T-helper 1 cell treated with Interleukin-12 subunit alpha and Interleukin-12 subunit beta and Interleukin-4 antibody, amounts not matched to agents 30 μg/mL and 1 μg/mL, for 36 hours (primary cell): ENCODE results near the gene TXNDC5.
A peak's percentile ranks its signal among the peaks of the same experiment; 100 is the strongest.

Source experiments
- H3K27ac Mint-ChIP-seq: one replicate; pipeline ENCODE4 v1.8.0; 2021; ENCODE audit warnings: mild to moderate bottlenecking, mixed read lengths
- H3K27me3 Mint-ChIP-seq: one replicate; pipeline ENCODE4 v1.8.0; 2021; ENCODE audit warnings: low read depth, mixed read lengths
- H3K36me3 Mint-ChIP-seq: one replicate; pipeline ENCODE4 v1.8.0; 2021; ENCODE audit warnings: low read depth, mixed read lengths
- H3K4me1 Mint-ChIP-seq: one replicate; pipeline ENCODE4 v1.8.0; 2021; ENCODE audit warnings: low read depth, mixed read lengths
- H3K4me3 Mint-ChIP-seq: one replicate; pipeline ENCODE4 v1.8.0; 2021; ENCODE audit warnings: mild to moderate bottlenecking, moderate library complexity, mixed read lengths
- H3K9me3 Mint-ChIP-seq: one replicate; pipeline ENCODE4 v1.8.0; 2021; ENCODE audit warnings: mixed read lengths

TXNDC5 gene

DNA sequence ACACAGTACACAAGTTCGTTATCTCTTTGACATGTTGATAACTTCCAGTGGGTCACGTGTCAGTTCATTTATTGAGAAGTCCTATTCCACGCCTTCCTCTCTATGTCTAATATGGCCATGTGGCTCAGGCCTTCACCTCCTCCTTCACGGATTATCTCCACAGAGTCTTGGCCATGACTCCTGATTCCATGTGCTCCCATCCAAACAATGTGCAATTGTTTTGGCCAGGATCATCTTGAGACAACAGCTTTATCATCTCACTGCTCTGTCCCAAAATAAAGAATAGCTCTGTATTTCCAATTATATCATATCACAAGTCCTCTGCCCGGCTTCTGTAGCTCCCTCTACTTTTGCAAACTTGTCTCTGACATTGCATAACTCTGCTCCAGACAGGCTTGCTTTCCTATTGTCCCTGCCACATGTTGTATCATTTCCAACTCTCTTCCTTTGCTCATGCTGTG, 11.1 kb upstream of the TXNDC5 start:
- no peak overlapping the region for H3K27ac Mint-ChIP-seq
- no peaks in the 10 kb centered on the region for H3K4me1 Mint-ChIP-seq
- no peaks in the 10 kb centered on the region for H3K36me3 Mint-ChIP-seq
- no peak overlapping the region for H3K4me3 Mint-ChIP-seq
- H3K9me3 Mint-ChIP-seq = peaks cover 7% of the 10 kb centered on the region
- peaks cover 4% of the 10 kb centered on the region for H3K27me3 Mint-ChIP-seq

DNA sequence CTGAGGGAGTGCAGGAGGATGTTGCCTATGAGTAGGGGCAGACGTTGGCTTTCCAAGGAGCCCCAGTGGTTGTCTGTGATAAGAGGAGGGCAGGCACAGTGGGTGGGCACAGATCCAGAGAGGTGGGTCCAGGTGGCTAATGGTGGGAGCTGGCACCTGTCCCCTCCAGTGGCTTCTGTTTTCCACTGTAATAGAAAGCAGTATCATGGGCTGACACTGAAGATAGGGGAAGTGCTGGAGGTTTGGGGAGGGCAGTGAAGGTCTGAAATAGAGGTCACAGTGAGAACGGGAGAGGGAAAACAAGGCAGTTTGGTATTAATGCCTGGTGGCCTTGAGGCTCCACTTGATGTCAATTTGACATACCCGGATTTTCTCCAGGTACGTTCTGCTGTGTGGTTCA, 10.5 kb upstream of the TXNDC5 start:
- no peaks in the 10 kb centered on the region for H3K36me3 Mint-ChIP-seq
- H3K27me3 Mint-ChIP-seq = no peaks in the 10 kb centered on the region
- peaks cover 7% of the 10 kb centered on the region for H3K9me3 Mint-ChIP-seq
- no peaks in the 10 kb centered on the region for H3K4me1 Mint-ChIP-seq
- H3K4me3 Mint-ChIP-seq = no peak overlapping the region
- no peak overlapping the region for H3K27ac Mint-ChIP-seq

DNA sequence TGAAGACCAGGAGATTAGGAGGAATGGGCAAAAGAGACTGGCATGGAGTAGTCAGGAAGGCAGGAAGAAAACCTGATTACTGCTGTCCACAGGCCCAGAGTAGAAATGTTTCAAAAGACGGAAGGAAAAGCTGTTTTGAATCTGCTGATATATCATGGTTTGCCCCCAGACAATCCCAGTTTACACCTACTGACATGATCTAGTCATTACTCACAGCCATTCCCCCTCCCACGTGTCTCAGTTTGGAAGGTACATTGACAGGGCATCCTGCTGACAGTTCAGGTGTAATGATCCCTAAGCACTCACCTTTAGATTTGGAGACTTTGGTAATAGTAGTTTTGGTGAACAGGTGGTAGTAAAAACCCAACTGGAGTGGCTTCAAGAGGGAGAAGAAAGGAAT, 9.8 kb upstream of the TXNDC5 start:
- H3K9me3 Mint-ChIP-seq = peaks cover 6% of the 10 kb centered on the region
- no peak overlapping the region for H3K4me3 Mint-ChIP-seq
- H3K4me1 Mint-ChIP-seq = no peaks in the 10 kb centered on the region
- H3K27me3 Mint-ChIP-seq = no peaks in the 10 kb centered on the region
- H3K27ac Mint-ChIP-seq = no peak overlapping the region
- no peaks in the 10 kb centered on the region for H3K36me3 Mint-ChIP-seq

DNA sequence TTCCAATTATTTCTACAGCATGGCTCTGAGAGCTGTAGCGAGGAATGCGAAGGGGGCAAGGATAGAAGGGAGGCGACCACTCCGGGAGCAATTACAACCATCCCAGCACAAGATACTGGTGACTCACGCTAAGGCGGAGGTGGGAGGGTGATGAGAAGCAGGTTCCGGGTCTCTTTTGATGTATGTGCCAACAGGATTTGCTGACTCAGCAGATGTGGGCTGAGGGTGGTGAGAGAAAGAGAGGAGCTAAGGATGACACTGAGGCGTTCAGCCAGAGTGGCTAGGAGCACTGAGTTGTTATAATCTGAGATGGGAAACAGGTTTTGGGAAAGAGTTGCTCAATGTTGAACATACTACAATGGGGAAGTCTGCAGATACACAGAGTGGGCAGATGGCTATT, 9.3 kb upstream of the TXNDC5 start:
- Mint-ChIP-seq H3K27me3 (no peaks in the 10 kb centered on the region), H3K36me3 (no peaks in the 10 kb centered on the region), H3K27ac (no peak overlapping the region), H3K4me1 (no peaks in the 10 kb centered on the region), H3K4me3 (no peak overlapping the region), H3K9me3 (peaks cover under 1% of the 10 kb centered on the region)

DNA sequence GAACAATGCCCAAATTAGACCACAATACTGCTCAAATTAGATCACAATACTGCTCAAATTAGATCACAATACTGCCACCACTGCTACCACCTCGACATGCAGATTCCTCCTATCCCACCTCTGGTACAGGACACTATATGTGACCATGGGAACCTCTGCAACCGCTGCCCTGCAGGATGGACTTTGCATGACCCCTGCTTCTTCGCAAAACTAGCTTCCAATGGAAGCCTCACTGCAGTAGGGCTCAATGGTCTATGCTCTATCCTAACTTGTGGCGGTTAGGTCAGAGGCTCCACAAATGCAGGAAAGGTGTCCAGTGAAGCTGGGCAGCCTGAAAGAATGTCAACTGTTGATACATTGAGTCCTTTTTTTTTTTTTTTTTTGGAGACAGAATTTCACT, 7.8 kb upstream of the TXNDC5 start:
- Mint-ChIP-seq H3K36me3 (no peaks in the 10 kb centered on the region), H3K27ac (no peak overlapping the region), H3K9me3 (no peaks in the 10 kb centered on the region), H3K4me1 (no peaks in the 10 kb centered on the region), H3K27me3 (no peaks in the 10 kb centered on the region), H3K4me3 (no peak overlapping the region)

DNA sequence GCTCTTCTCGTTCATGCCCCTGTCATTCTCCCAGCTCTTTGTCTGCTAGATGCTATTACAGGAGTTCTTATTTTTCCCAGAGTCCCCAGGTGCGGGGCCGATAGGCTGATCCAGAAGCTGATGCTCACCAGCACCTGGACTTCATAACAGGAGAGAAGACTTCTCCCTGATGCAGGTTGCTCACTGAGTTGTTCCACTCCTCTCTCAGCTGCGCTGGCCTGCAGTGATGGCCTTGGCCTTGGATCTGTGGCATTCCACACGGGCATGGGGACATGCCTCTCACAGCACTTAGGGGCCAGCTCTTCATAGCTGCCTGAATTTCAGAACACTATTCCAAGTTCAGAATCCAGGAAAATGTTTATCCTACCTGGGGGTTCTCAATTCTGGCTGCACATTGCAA, 7.1 kb upstream of the TXNDC5 start:
- no peaks in the 10 kb centered on the region for H3K27me3 Mint-ChIP-seq
- H3K36me3 Mint-ChIP-seq = no peaks in the 10 kb centered on the region
- H3K4me3 Mint-ChIP-seq = no peak overlapping the region
- H3K27ac Mint-ChIP-seq = no peak overlapping the region
- no peaks in the 10 kb centered on the region for H3K4me1 Mint-ChIP-seq
- H3K9me3 Mint-ChIP-seq = no peaks in the 10 kb centered on the region

DNA sequence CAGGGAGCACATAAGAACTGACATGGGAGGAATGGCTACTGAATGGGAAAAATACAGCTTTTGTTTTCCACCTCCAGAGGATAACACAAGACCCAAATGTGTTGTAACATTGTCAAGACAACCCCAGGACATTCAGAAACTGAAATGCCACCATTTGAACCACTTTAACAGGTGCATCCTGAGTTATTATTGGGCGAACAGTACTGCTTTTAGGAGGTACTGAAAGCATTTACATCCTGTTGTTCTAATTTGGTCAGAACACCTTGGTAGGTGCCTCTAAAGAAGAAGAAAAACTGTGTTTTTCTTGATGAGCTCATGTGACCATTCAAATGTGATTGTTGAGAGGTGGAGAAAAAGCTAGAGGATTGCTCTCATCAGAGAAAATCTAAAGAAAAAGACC, 6.4 kb upstream of the TXNDC5 start:
- H3K36me3 Mint-ChIP-seq = no peaks in the 10 kb centered on the region
- H3K4me1 Mint-ChIP-seq = no peaks in the 10 kb centered on the region
- no peak overlapping the region for H3K27ac Mint-ChIP-seq
- H3K4me3 Mint-ChIP-seq = no peak overlapping the region
- H3K9me3 Mint-ChIP-seq = no peaks in the 10 kb centered on the region
- no peaks in the 10 kb centered on the region for H3K27me3 Mint-ChIP-seq

DNA sequence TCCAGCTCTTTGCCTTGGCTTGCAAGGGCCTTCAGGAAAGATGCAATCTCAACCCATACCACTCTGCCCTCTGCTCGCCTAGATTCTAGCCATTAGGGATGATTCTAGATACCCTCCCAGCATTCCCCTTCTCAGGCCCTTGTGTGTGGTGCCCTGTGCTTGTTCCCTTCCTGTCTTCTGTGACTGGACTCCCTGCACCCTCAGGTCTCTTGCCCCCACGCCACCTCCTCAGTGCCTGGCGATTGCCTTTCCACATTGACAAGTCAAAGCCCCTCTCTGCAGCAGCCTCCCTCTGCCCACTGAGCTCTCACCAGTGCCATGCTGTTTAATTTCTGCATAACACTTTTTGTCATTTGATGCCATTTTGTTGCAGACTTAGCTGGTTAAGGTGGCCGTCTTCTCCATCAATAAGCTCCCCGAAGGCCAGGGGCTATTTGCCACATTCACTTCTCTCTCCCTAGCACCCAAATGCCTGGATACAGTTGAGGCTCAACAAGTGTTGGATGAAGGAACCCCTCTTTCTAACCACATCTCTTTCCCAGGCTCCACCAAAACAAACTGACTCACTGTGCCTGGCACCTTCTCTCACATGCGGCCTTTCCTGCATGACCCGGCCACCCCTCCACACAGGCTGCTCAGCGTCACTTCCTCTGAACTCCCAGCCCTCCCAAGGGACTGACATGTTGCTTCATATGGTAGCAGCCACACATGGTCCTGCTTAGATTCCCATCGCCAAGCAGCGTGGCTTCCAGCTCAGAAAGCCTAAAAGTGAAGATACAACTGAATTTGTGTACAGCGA, 4.6 kb upstream of the TXNDC5 start:
- no peaks in the 10 kb centered on the region for H3K9me3 Mint-ChIP-seq
- H3K36me3 Mint-ChIP-seq = no peaks in the 10 kb centered on the region
- H3K27me3 Mint-ChIP-seq = no peaks in the 10 kb centered on the region
- no peak overlapping the region for H3K4me3 Mint-ChIP-seq
- peaks cover 2% of the 10 kb centered on the region for H3K4me1 Mint-ChIP-seq
- no peak overlapping the region for H3K27ac Mint-ChIP-seq

DNA sequence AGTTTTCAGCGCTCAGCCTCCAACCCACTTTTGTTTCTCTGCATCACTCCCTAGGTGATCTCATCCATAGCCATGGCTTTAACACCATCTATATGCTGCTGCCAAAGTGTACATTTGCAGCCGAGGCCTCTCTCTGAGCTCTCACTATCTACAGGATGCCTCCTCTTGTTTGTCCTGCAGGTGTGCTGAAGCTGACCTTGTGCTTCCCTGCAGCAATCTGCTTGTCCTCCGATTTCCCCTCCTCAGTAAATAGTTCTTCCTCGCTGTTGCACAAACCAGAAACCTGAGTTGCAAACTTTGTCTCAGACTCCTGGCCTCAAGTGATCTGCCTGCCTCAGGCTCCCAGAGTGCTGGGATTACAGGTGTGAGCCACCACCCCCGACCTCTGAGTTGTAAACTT, 3.7 kb upstream of the TXNDC5 start:
- Mint-ChIP-seq H3K36me3 (no peaks in the 10 kb centered on the region), H3K9me3 (no peaks in the 10 kb centered on the region), H3K4me1 (peaks cover 4% of the 10 kb centered on the region), H3K27me3 (no peaks in the 10 kb centered on the region), H3K27ac (no peak overlapping the region), H3K4me3 (no peak overlapping the region)

DNA sequence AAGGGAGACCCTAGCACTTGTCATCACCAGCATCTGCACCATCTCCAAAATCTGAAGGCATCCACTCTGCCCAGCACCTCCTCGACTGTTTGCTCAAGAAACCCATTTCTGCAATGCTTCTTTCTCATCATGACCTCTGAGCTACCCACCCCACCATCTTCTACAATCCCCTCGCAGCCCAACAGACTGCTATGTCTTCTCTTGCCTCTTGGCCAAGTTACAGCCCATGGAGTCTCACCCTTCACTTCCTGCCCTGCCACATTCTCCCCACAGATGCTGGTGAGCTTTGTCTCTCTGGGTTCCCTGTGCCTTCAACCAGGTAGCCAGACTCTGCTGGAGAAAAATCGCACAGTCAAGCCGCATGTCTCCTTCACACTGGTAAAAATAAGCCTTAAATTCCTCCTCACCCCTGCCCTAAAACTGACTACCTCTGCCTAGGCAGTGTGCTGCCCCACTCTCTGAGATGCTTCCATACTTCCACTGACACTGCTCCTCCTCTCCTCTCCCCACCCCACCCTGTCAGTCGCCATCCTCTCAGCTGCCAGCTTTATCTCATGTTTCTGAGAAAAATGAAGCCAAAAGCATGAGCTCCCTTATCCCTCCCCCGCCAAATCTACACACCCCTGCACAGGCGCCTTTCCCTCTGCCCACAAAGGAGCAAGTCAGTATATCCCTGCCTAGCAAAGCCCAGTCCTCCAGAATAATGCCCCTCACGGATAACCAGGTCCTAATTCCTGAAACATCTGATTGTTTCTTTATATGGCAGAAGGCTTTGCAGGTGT, 2.3 kb upstream of the TXNDC5 start:
- H3K36me3 Mint-ChIP-seq = no peaks in the 10 kb centered on the region
- H3K9me3 Mint-ChIP-seq = no peaks in the 10 kb centered on the region
- no peak overlapping the region for H3K4me3 Mint-ChIP-seq
- no peaks in the 10 kb centered on the region for H3K27me3 Mint-ChIP-seq
- no peak overlapping the region for H3K27ac Mint-ChIP-seq
- H3K4me1 Mint-ChIP-seq = peaks cover 8% of the 10 kb centered on the region

DNA sequence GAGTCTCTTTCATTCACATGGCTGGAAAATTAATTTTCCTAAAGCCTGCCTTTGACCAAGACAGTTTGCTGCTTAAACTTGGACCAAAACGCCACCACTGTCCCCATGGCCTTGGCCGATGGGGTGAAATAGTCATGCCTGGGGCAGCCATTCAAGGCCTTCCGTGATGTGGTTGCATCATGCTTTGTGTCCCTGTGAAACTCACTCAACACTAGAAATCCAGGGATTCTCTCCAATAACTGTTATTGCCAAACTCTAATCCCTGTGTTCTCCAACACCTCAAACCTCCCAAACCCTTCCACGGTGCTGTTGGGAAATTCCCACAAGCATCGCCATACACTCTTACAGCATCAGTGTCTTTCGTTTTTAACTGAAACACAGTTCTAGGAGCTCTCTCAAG, 1.4 kb upstream of the TXNDC5 start:
- H3K4me3 Mint-ChIP-seq = no peak overlapping the region
- no peak overlapping the region for H3K27ac Mint-ChIP-seq
- H3K27me3 Mint-ChIP-seq = no peaks in the 10 kb centered on the region
- H3K9me3 Mint-ChIP-seq = no peaks in the 10 kb centered on the region
- H3K4me1 Mint-ChIP-seq = peaks cover 9% of the 10 kb centered on the region
- H3K36me3 Mint-ChIP-seq = no peaks in the 10 kb centered on the region

DNA sequence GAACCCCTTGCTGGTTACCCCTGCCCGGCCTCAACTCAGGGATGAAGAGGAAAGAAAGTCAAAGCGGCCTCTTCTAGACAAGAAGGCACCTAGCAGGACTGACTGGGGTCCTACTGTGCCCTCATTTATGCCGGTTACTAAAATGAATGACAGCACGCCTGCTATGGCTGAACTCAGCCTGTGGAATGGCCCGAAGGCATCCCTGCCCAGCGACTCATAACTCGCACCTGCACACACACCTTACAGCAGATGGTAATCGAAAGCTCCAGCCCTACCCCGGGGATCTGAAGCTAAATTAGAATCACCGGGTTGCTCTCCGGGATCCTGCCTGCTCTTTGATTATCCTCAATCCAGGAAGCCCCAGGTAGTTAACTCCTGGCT, 747 bp upstream of the TXNDC5 start:
- Mint-ChIP-seq H3K27me3 (no peaks in the 10 kb centered on the region), H3K4me3 (peak overlapping the region; percentile 77), H3K4me1 (peaks cover 9% of the 10 kb centered on the region), H3K9me3 (no peaks in the 10 kb centered on the region), H3K27ac (peak overlapping the region; percentile 5), H3K36me3 (no peaks in the 10 kb centered on the region)

DNA sequence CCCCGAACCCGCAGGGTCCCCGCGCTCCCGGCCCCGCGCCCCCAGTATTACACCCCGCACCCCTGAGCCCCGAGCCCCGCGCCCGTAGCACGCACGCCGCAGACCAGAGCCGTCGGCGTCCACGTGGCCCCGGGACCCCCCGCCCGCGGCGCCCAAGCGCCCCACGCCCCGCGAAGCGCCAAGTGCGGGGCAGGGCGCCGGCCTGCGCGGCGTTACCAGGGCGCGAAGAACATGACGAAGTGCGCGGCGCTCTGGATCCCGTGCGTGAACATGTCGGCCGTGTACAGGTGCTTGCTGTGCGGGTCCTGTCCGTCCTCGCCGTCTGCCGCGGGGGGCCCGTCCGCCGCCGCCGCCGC, 312 bp downstream of the TXNDC5 start:
- Mint-ChIP-seq H3K36me3 (no peaks in the 10 kb centered on the region), H3K27me3 (no peaks in the 10 kb centered on the region), H3K9me3 (no peaks in the 10 kb centered on the region), H3K27ac (no peak overlapping the region), H3K4me1 (peaks cover 9% of the 10 kb centered on the region), H3K4me3 (no peak overlapping the region)

DNA sequence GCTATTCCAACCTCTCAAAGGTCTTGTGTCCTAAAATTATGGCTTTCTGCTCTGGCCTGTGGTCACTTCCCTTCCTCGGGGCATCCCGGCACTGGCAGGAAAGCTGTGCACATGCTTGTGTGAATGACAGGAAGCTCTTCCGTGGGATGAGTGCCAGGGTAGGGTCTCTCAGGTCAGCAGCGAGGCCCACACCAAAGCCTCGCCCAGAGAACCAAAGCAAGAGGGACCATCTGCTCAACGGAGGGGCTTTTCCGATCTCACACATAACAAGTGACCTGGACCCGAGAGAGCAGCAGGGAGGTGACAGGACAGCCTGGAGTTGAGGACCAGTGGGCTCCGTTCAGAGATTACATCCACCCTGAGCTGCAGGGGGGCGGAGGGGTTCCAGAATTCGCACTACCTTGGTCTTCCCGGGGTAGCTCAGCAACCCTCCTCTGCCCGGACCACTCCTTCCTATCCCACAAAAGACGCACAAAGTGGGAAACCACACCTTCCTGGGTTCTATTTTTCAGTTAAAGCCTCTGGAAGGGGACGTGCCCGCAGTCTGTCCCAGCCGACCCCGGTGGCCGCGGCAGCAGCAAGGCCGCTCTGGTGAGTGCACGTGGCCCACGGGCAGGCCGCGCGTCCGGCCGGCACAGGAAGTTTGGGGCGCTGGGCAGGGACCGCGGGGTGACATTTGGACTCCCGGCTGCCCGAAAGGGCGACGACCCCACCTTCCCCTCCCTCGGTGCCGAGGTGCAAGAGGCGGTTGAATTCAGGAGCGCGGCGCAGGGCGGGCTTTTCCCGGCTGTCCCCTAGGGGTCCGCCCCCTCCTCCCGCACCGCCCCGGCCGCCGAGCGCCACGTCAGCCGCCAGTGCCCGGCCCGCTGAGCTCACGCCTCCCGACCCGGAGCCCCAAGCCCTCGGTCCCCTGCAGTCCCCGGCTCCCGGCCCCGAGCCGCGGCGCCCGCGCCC, 988 bp downstream of the TXNDC5 start:
- no peaks in the 10 kb centered on the region for H3K36me3 Mint-ChIP-seq
- H3K9me3 Mint-ChIP-seq = no peaks in the 10 kb centered on the region
- peak overlapping the region; percentile 45 for H3K27ac Mint-ChIP-seq
- H3K4me1 Mint-ChIP-seq = peaks cover 9% of the 10 kb centered on the region
- peak overlapping the region; percentile 80 for H3K4me3 Mint-ChIP-seq
- H3K27me3 Mint-ChIP-seq = no peaks in the 10 kb centered on the region
